SHP77 (cell line): ENCODE data around the gene UBE2D2.

Experiments used
- DNase-seq, 2 experiments: peaks; one replicate each; lab custom pipeline; 2025; lab: John Stamatoyannopoulos, UW

UBE2D2 gene

DNA sequence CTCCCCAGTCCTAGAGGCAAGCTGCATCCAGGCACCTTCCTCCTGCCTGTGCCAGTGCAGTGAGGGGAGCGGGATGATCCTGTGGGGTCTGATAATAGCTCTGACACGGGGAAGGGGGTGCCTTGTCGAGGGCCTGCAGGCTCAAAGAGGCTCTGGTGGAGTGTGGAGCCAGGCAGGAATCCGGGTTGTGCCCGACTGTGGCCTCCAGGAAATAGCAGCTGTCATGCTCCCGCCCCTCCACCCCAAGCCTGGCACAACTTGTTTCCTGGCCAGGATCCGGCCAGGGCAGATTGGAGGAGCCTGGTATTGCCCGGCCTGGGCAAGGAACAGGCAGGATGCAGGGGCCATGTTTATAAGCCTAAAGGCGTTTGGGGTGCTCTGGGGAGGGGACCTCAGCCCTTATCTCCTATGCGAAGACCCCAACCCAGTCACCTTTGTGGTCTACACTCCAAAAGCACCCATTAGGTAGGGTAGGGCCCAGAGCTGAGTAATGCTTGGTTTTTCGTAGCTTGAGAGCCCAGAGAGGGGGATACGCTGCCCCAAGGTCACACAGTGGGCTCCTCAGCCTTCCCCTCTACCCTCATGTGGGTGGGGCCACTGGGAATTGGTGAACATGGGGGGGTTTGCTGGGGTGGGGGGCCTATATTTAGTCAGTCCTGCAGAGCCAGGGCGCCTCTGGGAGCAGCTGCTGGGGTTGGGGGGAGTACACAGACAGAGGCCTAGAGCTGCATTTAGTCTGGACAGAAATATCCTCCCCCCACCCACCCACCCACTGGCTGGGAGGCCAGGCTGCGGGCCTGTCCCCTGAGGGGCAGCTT is 99.2 kb downstream of the UBE2D2 start:
- DNase-seq, result no peak

DNA sequence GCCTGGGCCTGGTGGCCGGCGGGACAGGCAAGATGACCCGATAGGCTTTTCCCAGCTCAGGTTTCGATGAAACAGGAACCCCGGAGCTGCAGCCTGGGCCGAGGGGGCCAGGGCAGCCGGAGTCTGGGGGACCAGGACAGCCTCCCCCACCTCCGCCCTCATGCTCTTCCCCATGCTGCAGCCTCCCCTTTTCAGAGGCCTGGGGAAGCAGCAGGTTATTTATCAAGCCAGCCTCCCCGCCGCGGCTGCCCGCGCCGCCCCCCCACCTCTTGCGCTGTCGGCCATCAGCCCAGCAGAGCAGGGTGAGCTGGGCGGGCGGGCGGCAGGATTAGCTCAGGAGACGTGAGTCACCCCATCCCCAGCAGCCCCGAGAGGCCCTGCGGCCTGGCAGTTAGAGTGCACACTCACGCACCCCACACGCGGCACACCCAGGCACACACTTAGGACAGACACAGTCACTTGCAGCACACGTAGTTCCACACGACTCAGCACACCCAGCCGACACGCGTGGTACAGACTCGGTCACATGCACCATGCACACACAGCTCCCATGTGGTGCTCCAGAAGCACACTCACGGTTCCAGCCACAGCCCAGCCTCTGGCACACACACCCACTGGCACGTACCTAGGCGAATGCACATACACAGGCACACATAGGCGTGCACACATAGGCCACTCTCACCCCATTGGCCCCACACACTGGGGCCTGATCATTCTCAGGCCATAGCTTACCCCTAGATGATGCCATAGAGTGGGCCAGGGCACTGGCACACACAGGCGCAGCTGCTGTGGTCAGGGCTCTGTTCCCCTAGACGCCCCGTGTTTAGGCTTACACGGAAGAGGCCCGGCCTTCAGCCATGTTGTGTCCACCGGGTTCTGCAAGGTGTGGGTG is 100.0 kb downstream of the UBE2D2 start:
- DNase-seq, result no peak

DNA sequence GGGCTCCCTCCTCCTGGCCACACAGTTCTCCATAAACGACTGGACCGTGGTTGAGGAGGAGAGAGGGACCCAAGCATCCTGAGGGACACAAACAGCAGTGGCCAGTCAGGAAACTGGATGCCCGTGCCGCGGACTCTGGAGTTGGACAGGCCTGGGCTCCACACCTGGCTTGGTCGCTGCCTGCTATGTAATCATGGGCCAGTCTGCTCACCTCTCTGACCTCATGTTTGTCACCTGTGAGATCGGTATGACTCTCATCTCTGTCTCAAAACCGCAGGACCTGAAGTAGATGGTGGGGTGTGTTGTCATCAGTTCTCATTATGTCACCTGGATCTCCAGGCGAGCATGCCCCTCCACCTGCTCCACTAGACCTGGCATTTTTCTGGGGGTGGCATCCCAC is 101.5 kb downstream of the UBE2D2 start:
- DNase-seq, result no peak

DNA sequence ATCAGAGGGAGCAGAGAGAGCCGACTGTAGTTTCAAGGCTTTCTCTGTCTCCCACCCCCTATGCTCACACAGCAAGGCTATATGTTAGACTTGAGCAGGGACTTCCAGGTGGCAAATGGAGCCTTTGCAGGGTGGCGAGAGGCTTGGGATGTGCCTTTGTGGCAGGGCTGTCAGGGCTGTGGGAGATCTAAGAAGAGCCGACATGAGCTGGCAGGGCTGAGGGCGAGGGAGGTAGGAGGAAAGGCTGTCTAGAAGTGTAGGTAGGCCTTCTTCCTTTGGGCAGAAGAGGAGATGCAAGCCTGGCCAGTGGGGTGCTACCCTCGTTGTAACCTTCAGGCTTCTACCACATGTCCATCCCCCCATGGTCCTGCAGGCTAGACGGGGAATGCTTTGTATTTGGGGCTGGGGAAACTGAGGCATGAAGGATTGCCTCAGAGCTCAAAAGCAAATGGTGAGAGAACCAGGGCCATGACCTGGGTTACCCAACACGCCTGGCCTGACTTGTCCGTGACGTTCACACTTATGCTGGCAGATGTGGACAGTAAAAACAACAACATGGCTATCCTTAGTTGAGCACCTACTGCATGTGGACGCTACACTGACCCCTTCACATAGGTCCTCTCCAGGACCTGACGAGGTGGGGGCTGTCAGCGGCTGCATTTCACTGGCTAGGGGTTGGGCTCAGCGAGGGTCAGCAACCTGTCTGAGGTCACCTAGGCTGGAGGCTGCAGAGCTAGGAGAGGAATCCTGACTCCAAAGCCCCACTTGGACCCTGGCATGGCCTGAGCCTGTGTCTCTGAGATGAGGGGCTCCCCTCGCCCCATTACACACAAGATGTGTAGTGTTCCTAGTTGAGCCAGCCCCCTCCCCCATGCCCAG is 102.3 kb downstream of the UBE2D2 start:
- no peak for DNase-seq

DNA sequence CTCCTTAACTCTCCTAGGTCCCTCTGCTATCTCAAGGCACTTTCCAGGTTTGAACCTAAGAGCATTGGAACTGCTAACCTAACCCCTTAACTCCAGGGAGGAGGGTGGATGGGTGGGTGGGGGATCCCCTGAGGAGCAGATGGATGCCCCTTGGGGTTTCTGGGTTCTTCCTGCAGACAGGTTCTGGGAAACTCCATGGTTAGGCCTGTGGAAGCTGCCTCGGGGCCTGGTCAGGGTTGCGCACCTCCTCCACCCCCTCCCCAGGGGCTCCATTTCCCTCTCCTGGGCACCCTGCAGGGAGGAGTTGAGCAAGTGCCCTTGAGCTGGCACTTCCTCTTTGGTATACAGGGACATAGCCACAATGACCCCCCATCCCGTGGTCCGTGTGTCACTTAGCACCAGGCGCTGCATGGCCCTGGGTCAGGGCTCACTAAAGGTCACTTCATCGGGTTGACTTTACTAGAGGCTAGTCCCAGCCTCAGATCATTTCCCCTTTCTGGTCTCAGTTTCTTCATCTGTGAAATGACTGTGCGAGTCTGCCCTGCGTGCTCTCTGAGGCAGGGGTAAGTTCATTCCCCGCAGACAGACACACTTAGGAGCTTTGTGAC is 103.1 kb downstream of the UBE2D2 start:
- no peak for DNase-seq

DNA sequence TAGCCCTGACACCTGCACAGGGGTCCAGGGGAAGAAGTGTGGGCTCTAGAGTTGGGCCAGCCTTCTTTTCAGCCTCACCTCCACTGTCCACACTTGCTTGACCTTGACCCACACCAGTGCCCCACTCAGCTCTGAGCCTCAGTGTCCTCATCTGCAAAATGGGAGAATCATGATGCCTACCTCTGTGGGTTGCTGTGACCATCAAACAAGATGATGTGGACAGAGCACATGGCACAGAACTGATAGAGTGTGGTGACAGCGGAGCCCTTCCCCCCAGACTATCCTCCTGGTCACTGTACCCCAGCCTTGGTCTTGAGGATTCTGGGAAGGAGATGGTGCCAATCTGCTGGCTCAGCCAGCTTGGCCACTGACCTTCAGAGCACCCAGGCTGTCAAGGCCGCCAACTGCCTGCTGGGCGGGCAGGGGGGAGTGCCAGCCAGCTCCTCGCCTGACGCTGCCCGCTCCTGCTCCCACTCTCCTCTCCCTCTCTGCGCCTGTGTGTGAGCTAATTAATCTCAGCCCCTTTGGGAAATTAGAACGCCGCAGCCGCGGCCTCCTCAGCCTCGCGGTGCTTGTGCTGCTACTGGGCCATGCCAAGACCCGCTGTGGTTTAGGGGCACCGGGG is 103.7 kb downstream of the UBE2D2 start:
- no peak for DNase-seq

DNA sequence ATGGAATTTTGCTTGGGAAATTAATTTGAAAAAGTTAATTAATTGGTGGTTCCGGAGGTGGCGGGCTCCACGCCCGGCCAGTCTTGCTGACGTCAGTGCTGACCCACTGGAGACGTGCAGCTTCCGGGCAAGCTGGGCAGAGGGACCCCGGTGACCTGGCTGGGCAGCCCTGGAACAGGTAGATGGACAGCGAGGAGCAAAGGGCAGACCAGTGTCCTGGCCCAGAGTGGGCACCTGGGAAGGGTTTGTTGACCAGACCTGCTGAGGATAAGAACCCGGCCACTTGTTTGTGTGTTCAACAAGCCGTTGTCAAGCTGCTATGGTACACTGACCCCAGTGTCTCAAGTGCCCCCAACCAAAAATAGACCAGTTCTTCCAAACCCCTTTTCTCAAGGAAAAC is 104.5 kb downstream of the UBE2D2 start:
- no peak for DNase-seq

DNA sequence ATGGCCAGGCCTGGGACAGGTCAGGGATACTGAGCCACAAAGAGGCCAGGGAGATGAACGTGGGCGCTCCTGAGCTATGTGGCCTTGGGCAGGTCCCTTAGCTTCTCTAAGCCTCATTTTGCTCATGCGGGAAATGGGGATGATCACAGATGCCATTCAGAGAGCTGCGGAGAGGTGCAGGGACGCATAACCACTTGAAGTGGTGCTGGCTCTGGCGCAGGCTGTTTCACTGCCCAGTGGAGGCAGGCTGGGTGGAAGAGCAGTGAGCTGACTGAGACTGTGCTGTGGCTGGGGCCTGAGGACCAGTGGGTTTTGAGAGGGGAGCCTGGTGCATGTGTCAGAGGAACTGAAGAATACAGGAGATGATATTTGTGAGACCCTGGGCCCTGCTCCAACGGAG is 105.4 kb downstream of the UBE2D2 start:
- no peak for DNase-seq

DNA sequence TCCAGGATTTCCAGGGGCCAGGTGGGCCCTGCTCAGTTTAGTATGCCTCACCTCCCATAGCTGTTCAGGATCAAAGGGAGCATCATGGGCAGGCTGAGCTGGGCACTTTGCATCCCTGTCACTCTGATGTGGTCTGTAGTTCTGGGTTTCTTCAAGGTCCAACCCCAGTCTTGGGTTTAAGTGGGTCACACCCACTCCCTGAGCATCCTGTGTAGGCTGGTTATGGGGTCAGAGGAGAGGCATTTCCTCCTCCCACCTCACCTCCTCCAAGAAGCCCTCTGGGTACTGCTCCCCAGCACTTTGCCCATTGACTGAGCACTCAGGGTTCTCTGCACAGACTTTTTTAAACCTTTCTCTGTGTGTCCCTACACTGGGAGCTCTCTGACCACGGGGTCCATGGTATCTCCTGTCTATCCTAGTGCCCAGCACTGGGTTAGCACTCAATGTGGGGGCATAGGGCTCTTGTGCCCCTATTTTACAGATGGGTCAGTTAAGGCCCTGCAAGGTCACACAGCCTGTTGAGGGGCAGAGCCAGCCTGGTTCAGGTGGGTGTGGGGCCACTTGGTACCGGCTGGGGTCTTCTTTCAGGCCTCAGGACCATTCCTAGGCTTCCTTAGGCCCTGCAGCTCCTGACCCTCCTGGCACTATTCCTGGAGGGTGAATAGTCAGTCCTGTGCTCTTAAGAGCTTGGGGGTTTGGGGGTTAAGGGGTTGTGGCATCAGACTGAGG is 106.0 kb downstream of the UBE2D2 start:
- DNase-seq, result no peak

DNA sequence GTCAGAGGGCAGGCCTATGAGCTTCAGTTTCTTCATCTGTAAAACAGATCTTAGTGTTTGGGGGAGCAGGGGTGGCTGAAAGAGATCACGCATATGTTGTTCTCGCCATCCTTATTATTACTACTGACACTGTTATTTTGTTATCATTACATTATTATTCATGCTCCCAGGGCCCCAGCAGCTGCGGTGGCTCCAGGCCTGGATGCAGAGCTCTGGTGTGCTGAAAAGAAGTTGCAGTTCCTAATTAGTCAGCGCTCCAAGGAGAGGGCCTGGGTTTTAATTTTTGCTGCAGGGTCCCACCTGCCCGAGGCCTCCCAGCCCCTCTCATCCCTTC is 106.6 kb downstream of the UBE2D2 start:
- DNase-seq, result no peak

DNA sequence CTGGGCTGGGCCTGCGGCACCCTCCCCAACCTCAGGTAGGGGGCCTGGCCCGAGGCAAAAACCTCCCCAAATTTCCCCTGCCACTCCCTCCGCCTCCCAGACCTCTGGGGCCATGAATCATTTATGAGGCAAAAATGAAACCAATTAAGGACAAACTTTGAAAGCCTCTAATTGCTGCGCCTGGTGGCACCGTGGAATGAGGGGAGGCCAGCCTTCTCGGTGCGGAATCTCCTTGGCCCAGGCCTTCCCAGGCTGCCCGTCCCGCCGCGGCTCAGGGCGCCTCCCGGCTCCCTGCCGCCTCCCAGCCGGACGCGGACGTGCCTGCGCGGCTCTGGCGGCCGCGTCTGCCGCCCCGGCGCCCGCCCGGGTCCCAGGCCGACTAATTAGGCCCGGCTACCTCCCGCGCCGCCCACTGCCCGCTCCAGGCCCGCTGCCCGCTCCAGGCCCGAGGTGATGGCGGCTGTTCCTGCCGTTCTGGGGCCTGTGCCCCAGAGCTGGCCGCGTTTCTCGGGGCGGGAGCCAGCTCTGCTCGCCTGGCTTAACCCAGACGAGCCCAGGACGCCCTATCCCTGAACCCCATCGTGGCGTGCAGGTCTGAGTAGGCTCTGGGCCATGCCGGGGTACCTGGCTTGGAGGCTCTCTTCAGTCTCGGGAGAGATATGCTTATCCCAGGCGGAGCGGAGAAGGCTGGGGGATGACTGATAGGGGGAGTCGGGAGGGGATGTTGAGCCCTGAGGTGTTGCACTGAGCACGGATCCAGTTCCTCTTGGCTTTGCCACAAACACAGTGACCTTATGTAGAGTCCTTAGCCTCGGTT is 107.1 kb downstream of the UBE2D2 start:
- no peak for DNase-seq

DNA sequence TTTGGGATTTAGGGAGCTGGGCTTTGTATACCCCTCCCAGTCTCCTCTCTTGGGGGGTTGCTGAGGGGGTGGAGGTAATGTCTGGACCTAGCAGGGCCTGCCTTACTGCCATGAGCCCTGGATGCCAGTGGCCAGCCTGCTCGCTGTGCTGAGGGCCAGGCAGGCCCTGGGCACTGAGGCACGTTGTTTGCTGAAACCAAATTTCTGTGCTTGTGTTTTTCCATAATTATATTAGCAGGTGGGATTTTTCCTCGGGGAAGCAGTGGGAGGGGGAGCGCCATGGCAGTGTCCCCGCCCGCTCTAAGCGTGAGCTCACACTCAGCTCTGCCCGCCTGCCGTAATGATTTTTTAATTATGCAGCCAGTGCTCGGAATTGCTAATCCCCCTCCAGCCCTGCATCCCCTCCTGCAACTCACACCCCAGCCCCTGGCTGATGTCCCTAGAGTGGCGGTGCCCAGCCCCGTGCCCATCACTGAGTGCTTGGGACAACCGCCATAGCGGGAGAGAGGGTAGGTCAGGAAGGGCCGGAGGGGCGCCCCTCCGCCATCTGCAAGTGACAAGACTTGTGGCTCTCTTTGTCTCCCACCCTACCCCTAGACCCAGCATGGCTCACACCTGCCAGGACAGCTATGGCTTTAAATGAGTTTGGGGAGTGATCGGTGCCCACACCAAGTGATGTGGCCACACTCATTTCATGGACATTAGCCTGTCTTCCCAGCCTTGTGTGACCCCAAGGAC is 108.0 kb downstream of the UBE2D2 start:
- no peak for DNase-seq

DNA sequence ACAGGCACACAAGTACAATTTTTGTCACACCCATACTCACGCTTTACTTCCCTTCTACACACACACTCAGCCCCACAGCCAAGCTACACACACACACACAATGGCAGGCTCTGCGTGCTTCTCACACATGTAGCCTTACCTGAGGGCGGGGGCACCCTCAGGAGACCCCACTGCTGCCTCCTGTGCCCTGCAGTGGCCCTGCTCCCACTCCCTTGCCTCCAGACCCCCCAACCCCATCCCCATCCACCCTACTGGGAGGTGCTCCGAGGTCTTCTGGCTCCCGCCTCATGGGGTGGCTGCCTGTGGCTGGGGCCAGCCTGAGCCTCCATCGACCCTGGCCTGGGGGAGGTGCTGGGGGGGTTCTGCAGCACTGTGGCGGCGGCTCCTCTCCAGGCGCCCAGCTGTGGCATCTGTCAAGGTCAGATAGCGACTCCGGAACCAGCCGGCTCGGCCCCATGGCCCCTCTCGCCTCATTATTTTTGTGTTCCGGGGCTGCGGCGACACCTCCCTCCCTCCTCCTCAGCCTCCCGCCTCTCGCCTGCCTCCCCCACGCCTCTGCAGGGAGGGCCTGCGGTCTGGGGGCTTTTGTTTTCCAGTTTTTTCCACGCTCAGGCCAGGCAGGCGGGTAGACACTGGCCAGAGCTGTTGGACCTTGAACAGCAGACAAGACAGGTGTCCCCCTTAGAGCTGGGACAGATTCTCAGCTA is 108.7 kb downstream of the UBE2D2 start:
- DNase-seq, result peak; percentile 45 to 75

DNA sequence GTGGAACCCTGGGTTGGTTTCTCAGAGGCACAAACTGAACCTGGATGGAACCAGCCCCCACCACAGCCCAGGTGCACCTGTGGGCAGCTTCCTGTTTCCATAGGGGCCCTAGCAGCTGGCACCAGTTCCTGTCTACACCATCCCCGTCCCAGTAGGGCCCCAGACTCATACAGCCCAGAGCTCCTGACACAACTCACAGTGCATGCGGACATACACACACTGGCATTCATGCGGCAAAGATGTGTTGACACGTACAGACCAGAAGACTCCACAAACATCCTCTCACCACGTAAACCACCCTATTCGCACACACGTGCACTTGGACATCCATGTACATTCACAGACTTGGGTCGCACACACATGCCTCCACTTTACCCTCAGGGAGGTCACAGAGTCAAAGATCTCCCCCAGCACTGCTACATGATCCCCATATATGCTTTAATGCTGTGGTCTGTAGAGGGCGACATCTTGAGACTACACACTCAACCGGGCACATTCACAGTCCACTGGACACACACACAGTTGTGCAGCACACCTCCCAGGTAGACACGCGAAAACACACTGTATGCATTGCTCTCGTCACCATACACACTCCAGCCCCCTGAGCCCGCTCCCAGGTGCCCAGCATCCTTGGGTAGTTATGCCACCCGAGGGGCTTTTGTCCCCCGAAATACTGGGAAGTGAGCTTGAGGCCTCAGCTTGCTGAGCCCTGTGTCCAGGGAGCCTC is 109.4 kb downstream of the UBE2D2 start:
- DNase-seq, result peak; percentile 65 to 75

DNA sequence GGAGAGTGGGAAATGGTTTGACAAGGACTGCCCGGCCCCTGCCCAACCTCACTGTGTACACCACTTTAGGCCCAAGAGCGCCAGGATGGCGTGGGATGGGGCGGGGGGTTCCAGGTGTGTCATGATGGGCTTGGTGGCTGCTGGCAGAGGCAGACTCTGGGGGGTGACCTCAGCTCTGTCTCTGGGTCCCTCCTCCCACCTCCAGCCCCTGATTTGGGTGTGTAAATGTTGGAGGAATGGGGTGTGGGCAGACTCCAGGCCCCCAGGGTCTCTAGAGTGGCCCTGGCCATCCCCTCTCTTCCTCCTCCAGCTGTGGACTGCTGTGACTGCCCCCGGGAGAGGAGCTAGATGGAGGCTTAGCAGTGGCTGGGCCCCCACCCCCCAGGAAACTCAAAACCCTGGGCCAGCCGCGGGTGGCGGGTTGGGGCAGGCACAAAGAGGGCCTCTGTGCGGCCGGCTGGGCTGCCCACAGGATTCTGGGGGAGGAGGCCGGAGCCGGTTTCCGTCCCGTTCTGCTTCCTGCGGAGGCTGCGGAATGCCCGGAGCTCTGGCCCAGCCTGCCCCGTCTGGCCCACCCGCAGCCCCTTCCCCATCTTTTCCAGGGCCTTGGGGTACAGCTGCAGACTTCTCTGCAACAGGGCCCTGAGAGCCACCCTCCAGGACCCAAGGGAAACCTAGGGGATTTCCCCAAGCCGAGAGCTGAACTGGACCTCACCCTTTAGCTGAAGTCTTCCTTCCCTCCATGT is 110.1 kb downstream of the UBE2D2 start:
- DNase-seq, result no peak

DNA sequence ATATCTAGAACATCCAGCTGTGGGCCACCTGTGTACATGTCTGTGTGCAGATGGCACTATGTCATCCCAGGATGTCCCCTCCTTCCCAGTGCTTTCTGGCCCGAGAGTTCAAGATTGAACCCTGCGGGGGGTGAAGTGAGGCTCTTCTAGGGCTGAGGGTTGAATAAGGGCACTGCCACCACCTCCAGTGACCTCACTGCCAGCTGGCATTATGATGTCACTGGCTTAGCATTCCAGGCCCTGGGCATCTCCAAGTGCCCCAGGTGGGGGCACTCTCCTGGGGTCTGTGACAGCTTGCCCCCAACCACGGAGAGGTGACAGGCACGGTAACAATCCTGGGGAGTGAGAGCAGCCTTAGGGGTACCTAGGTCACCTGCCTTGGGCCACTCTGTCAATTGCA is 114.1 kb downstream of the UBE2D2 start:
- no peak for DNase-seq

DNA sequence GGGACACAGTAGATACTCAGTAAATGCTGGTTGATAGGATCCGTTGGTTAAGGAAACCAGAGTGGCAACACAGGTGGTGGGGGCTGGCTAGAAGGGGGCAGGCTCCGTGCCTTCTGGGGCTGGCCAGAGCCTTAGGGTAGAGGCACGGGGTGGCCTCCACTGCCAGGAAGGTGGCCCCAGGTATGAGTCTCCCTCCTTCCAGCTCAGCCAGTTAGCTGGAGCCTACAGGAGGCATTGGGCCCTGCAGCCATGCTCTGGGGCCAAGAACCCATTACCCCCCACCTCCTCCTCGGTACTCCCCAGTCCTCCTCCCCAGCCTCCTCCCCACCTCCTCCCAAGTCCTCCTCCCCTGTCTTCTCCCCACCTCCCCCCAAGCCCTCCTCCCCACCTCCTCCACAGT is 114.7 kb downstream of the UBE2D2 start:
- no peak for DNase-seq
